HG02798 (cell line): ENCODE results near the gene HIVEP2.
A peak's percentile ranks its signal among the peaks of the same experiment; 100 is the strongest.

Experiments used
- ATAC-seq: cut with Tn5 transposase; IDR thresholded peaks from one replicate; pipeline ENCODE4 v1.9.1; 2021; ENCODE audit warnings: mild to moderate bottlenecking; ENCODE audit not compliant: unreplicated experiment, poor library complexity

HIVEP2 gene

DNA sequence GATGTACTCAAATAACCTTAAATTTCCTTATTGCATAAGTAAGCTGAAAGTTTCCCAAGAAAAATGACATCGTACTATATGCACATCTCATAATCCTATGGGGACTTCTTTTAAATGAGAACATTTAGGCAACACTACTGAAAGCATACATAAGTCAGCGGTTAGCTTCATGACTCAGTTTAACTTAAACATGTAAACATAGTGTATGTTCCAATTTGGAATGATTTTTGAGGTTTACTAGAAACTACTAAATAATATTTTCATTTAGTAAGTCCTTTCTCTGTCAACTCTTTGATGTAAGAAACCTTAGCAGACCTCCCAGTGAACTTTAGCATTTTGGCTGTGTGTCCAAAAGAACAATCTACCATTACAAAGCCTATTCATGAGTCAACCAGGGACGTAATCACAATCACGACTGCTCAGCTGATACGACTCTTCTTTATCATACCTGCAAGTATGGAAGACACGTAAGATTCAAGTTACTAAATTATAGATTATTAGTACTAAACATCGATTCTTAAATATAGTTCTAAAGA, 19.3 kb downstream of the HIVEP2 start:
- ATAC-seq: no peak

DNA sequence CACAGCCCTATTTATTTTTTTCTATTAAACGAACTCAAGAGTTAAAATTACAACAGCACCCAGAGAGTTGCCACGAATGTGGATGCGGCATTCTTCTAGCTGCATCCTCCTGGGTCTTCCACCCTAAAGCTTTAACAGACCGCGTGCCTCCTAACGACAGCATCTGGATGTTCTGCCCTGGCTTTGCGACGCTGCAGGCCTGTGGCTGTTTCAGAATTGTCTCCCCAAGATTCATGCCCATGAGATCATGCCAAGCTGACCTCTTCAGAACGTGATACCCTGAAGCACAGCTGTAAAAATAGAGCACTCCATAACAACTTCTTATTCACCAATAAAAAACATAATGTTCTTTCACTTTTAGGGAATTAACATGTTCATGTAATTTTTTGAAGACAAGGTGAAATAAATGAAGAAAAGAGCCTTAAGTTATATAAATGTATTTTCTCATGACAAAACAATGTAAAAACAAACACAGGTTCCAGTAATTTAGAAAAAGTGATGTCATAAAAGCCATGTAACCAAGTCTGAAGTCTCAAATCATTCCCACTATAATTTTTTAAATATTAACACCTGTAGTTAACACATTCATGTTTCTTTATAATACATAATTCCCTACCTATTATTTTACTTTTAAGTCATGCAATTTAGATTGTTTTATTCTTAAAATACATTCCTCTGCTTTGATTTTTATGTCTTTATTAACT, 26.5 kb downstream of the HIVEP2 start:
- no peak for ATAC-seq

DNA sequence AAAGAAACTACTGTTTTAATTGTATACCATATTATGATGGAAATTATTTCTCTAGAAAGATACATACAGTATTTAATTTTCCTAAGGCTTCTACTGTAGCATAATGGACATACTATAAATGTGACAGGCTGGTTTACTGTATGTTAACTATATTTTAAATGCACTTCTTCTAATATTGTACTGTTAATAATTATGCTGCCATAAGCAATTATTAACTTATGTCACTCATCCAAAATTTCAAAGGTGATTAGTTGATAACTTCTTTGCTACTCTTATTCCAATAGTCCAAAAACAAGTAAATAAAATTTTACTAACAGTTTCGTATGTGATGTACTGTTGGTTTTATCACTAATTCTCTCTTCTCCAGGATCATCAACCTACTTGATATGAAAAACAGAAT, 28.1 kb downstream of the HIVEP2 start:
- no peak for ATAC-seq

- ATAC-seq: no peak
These were observed 29.9 kb downstream of the HIVEP2 start for GRCh38 chr6:142914937-142915697.

GRCh38 chr6:142914369-142914768, 30.6 kb downstream of the HIVEP2 start:
- no peak for ATAC-seq

- ATAC-seq: peak; percentile 94
These were observed 31.4 kb downstream of the HIVEP2 start for GRCh38 chr6:142913511-142914047.

- ATAC-seq: peak; percentile 69
These were observed 31.9 kb downstream of the HIVEP2 start for GRCh38 chr6:142913036-142913510.

- no peak for ATAC-seq
These were observed 32.9 kb downstream of the HIVEP2 start for GRCh38 chr6:142912125-142912524.

GRCh38 chr6:142911430-142911829, 33.5 kb downstream of the HIVEP2 start:
- ATAC-seq: no peak

DNA sequence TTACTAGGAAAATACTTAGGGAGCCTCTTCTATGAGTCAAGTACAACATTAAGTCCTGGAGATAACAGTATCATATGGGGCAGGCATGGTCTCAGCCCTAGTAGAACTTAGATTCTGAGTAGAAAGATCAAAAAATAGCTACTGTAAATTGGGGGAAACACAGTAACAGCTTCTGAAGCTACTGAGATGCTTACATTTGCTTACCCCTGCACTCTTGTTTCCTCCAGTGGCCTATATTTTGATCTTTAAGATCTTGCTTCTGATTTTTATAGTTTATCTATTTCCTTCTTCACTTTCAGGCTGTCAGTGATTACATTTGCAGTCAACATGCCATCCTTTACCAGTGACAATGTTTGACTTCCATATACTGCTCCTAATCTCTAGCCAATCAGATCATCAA, 35.3 kb downstream of the HIVEP2 start:
- no peak for ATAC-seq

- ATAC-seq: no peak
These were observed 36.7 kb downstream of the HIVEP2 start for GRCh38 chr6:142908235-142908634.

DNA sequence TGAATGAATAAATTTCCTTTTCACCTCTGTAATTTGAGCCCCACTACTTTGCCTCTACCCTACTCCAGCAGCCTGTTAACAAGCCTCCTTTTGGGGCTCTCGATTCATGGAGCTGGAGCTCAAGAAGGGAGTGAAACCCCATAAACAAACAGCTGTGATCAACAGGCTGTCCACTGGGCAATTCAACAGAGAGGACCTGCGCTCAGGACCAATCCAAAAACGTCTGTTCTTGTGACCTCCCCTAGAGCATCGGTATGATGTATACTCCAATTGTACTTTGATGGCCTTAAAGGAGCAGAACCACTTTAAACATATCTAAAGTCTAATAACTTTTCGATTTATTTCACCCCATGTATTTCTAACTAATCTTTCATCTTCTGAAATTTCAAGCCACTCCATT, 37.4 kb downstream of the HIVEP2 start:
- peak; percentile 40 for ATAC-seq

DNA sequence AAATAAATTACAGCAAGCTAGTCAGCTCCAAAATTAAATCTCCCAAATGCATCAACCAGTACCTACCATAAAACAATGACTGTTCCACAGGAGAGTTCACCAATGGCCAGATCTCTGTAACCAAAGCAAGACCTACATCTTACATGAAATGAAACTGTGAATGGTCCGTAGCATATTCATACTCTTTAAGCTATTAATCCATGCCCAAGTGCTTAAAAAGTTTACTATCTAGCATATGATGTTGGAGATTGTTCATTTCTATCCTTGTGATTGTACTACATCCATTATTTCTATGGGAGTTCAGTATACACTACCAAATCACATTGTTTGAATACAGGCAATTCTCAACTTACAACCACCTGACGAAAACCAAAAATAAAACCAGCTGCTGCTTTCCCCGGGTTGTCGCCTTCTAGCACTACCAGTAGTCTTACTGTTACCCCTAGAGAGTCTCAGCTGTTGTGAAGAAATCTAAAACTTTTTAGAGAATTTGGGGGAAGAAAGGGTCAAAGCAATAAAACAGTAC, 38.0 kb downstream of the HIVEP2 start:
- peak; percentile 81 for ATAC-seq

- no peak for ATAC-seq
These were observed 41.2 kb downstream of the HIVEP2 start for GRCh38 chr6:142903812-142904211.

DNA sequence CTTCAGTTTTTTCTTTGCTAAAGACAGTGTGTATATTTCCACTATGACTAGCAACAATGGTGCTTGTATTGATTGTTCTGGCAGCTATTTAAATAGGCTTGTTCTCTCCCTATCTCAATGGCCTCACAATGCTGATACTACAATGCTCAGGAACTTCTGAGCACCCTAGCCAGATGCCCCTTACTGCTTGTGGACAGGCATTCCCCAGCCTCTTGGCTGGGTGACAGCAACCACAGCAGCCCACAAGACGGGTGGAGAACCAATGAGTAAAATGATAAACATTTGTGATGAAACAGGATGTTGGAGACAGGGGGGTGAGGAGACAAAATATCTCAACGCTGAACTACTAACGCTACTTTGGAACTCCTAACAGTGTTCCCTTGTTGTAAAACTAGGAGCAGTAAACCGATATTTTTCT, 42.3 kb downstream of the HIVEP2 start:
- ATAC-seq: peak; percentile 65

GRCh38 chr6:142901611-142902010, 43.4 kb downstream of the HIVEP2 start:
- no peak for ATAC-seq

GRCh38 chr6:142900227-142900971, 44.6 kb downstream of the HIVEP2 start:
- no peak for ATAC-seq

GRCh38 chr6:142898927-142899895, 45.8 kb downstream of the HIVEP2 start:
- no peak for ATAC-seq

DNA sequence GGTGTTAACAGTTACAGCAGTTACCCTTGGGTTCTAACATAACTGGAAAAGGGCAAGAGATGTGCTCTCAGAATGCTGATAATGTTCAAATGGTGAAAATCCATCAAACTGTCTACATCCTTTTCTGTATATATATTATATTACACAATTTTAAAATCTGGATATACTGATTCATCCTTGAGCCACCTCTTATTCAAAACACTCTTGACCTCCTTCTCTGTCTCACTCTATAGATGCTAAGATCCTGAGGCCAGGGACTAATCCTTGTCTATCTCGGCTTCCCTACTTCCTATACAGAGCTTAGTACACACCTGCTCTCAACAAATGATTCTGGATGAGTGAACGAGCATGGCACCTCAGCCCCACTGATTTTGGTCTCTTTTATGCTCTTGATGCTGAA, 47.3 kb downstream of the HIVEP2 start:
- ATAC-seq: no peak
